HEK293 (cell line): ENCODE data around the gene KRTAP2-2.
"Not testable (repeated sequence)": the region's sequence is repeated elsewhere in the genome, so short reads cannot be mapped to it uniquely, and the experiment has no call there.

Source experiments
- CTCF ChIA-PET: fragments of 350-600 bp; formaldehyde crosslinking; extraction: SDS; loops from one replicate; lab custom pipeline; 2021; ENCODE audit warnings: antibody characterized with exemption; lab: Yijun Ruan, JAX
- POLR2A ChIA-PET: fragments of 300-600 bp; formaldehyde crosslinking; extraction: SDS; loops from one replicate; lab custom pipeline; 2020; ENCODE audit warnings: antibody characterized with exemption, inconsistent platforms; lab: Yijun Ruan, JAX
- H3K27ac ChIP-seq: fragments of 200-500 bp; sonication (Bioruptor generic); 2 replicates; pipeline ENCODE4 v1.5.1; 2014; ENCODE audit warnings: low read depth, low read length, control low read depth, inconsistent platforms; ENCODE audit errors: extremely low read depth
- H3K36me3 ChIP-seq, 2 experiments: fragments of 200-500 bp in 1 of 2; sonication (Bioruptor generic) in 1 of 2; 1 replicate in 1 of 2; 2 replicates in 1 of 2; pipeline ENCODE4 v1.5.1; 2014 to 2017; ENCODE audit warnings: inconsistent platforms in 2 of 2, low read length in 2 of 2; ENCODE audit not compliant: control insufficient read depth in 2 of 2, insufficient read depth in 1 of 2
- H3K4me1 ChIP-seq: fragments of 200-500 bp; sonication (Bioruptor generic); 2 replicates; pipeline ENCODE4 v1.5.1; 2014; ENCODE audit warnings: mild to moderate bottlenecking, low read length, inconsistent platforms; ENCODE audit not compliant: control insufficient read depth, insufficient read depth
- H3K4me3 ChIP-seq: 2 replicates; pipeline ENCODE4 v1.5.1; 2011; ENCODE audit warnings: low read depth, mild to moderate bottlenecking, control low read depth, low read length, moderate library complexity
- H3K9me3 ChIP-seq: fragments of 200-500 bp; sonication (Bioruptor generic); 2 replicates; pipeline ENCODE4 v1.5.1; 2014; ENCODE audit warnings: low read depth, low read length, inconsistent platforms; ENCODE audit not compliant: control insufficient read depth, insufficient read depth
- EGR2 ChIP-seq: fragments of 450-650 bp; formaldehyde crosslinking; IDR thresholded peaks from 2 replicates; pipeline ENCODE4 v1.5.1; 2016; ENCODE audit warnings: low read depth, missing biosample characterization, missing genetic modification characterization
- ELK4 ChIP-seq: IDR thresholded peaks from 2 replicates; pipeline ENCODE4 v1.6.1; 2011; ENCODE audit warnings: mild to moderate bottlenecking, low read depth, low read length, borderline replicate concordance
- FEZF1 ChIP-seq: fragments of 450-650 bp; formaldehyde crosslinking; IDR thresholded peaks from 2 replicates; pipeline ENCODE4 v1.5.1; 2016; ENCODE audit warnings: missing biosample characterization, missing genetic modification characterization
- PBX3 ChIP-seq: sonication (generic); formaldehyde crosslinking; IDR thresholded peaks from 2 replicates; pipeline ENCODE4 v1.8.1; 2022; ENCODE audit warnings: mild to moderate bottlenecking, moderate library complexity, missing genetic modification reagents
- PRDM6 ChIP-seq: fragments of 450-650 bp; formaldehyde crosslinking; IDR thresholded peaks from 2 replicates; pipeline ENCODE4 v1.5.1; 2017; ENCODE audit warnings: missing biosample characterization, missing genetic modification characterization
- SALL2 ChIP-seq: fragments of 450-650 bp; formaldehyde crosslinking; IDR thresholded peaks from 2 replicates; pipeline ENCODE4 v1.5.0; 2017; ENCODE audit warnings: missing biosample characterization, mild to moderate bottlenecking, missing genetic modification characterization, borderline replicate concordance
- YY2 ChIP-seq: fragments of 450-650 bp; formaldehyde crosslinking; IDR thresholded peaks from 2 replicates; pipeline ENCODE4 v1.5.1; 2016; ENCODE audit warnings: missing biosample characterization, missing genetic modification characterization
- ZBTB7A ChIP-seq: fragments of 450-650 bp; formaldehyde crosslinking; IDR thresholded peaks from 2 replicates; pipeline ENCODE4 v1.5.1; 2016; ENCODE audit warnings: low read depth, missing biosample characterization, missing genetic modification characterization
- ZIC2 ChIP-seq: fragments of 450-650 bp; formaldehyde crosslinking; IDR thresholded peaks from 2 replicates; pipeline ENCODE4 v1.5.1; 2016; ENCODE audit warnings: missing biosample characterization, missing genetic modification characterization
- ZNF121 ChIP-seq: fragments of 450-650 bp; formaldehyde crosslinking; IDR thresholded peaks from 2 replicates; pipeline ENCODE4 v1.5.1; 2016; ENCODE audit warnings: missing biosample characterization, missing genetic modification characterization
- ZNF138 ChIP-seq: fragments of 450-650 bp; formaldehyde crosslinking; IDR thresholded peaks from 2 replicates; pipeline ENCODE4 v1.5.1; 2016; ENCODE audit warnings: missing biosample characterization, missing genetic modification characterization, borderline replicate concordance
- ZNF19 ChIP-seq: fragments of 450-650 bp; formaldehyde crosslinking; IDR thresholded peaks from 2 replicates; pipeline ENCODE4; 2016; ENCODE audit warnings: missing biosample characterization, missing genetic modification characterization, low read depth
- ZNF202 ChIP-seq: fragments of 450-650 bp; formaldehyde crosslinking; IDR thresholded peaks from 2 replicates; pipeline ENCODE4 v1.5.1; 2016; ENCODE audit warnings: missing biosample characterization, missing genetic modification characterization, borderline replicate concordance
- ZNF211 ChIP-seq: fragments of 450-650 bp; formaldehyde crosslinking; IDR thresholded peaks from 2 replicates; pipeline ENCODE4 v1.5.1; 2016; ENCODE audit warnings: low read depth, missing biosample characterization, missing genetic modification characterization
- ZNF426 ChIP-seq: fragments of 450-650 bp; formaldehyde crosslinking; IDR thresholded peaks from 2 replicates; pipeline ENCODE4 v1.5.1; 2017; ENCODE audit warnings: missing biosample characterization, missing genetic modification characterization, mild to moderate bottlenecking, inconsistent platforms, moderate library complexity
- ZNF473 ChIP-seq: fragments of 450-650 bp; formaldehyde crosslinking; IDR thresholded peaks from 2 replicates; pipeline ENCODE4 v1.5.1; 2017; ENCODE audit warnings: missing biosample characterization, missing genetic modification characterization
- ZNF488 ChIP-seq: fragments of 450-650 bp; formaldehyde crosslinking; IDR thresholded peaks from 2 replicates; pipeline ENCODE4 v1.5.1; 2016; ENCODE audit warnings: missing biosample characterization, missing genetic modification characterization
- ZNF549 ChIP-seq: fragments of 450-650 bp; IDR thresholded peaks from 2 replicates; pipeline ENCODE4 v1.5.1; 2018; ENCODE audit warnings: missing biosample characterization, missing genetic modification characterization, mild to moderate bottlenecking, inconsistent platforms, moderate library complexity
- ZNF610 ChIP-seq: fragments of 450-650 bp; formaldehyde crosslinking; IDR thresholded peaks from 2 replicates; pipeline ENCODE4 v1.5.1; 2016; ENCODE audit warnings: missing biosample characterization, missing genetic modification characterization, borderline replicate concordance
- ZNF624 ChIP-seq: fragments of 450-650 bp; formaldehyde crosslinking; IDR thresholded peaks from 2 replicates; pipeline ENCODE4 v1.5.1; 2017; ENCODE audit warnings: missing biosample characterization, missing genetic modification characterization

Gene KRTAP2-2

GRCh38 chr17:41065829-41066624, 11.0 kb upstream of the KRTAP2-2 start, which contains the start of gene KRTAP2-4:
KRTAP2-4 (minus strand) TSS chr17:41065879; CDS start chr17:41065845, 34 bp downstream.
- Histone ChIP-seq H3K36me3 (no peaks in the 10 kb centered on the region), H3K4me3 (no peak within 1 kb of the TSS), H3K4me1 (no peaks in the 10 kb centered on the region), H3K27ac (no peak within 1 kb of the TSS)
- TF ChIP-seq ZNF138 (tag by site-specific recombination) = no peak
- TF ChIP-seq ZNF211 (tag by site-specific recombination) = no peak
- no peak for TF ChIP-seq ZNF202 (tag by site-specific recombination)
- TF ChIP-seq FEZF1 (tag by site-specific recombination) = no peak
- no peak for TF ChIP-seq ZBTB7A
- no peak for TF ChIP-seq ZNF624 (tag by site-specific recombination)
- no peak for TF ChIP-seq ZNF549 (tag by site-specific recombination)
- TF ChIP-seq SALL2 (tag by site-specific recombination) = no peak
- no peak for TF ChIP-seq PRDM6 (tag by site-specific recombination)
- no peak for TF ChIP-seq EGR2 (tag by site-specific recombination)
- TF ChIP-seq YY2 (tag by site-specific recombination) = no peak
- no peak for TF ChIP-seq ZNF426 (tag by site-specific recombination)
- TF ChIP-seq ZNF488 (tag by site-specific recombination) = no peak
- no peak for TF ChIP-seq PBX3 (CRISPR knock-in tag)
- no peak for TF ChIP-seq ZNF473
- TF ChIP-seq ZNF19 (tag by site-specific recombination) = no peak
- no peak for TF ChIP-seq ZNF610 (tag by site-specific recombination)
- no peak for TF ChIP-seq ZNF121 (tag by site-specific recombination)
- TF ChIP-seq ELK4 = no peak
- TF ChIP-seq, all 188 proteins: peak for 0
- CTCF ChIA-PET = no interaction called here
- H3K9me3 ChIP-seq = no peaks in the 10 kb centered on the region
- POLR2A ChIA-PET = no interaction called here

- peak; percentile 55 for TF ChIP-seq ZIC2
- CTCF ChIA-PET = interaction anchor here (1.5 kb wide), 1 partner anchor 601 kb away, joined by 4 read pairs; no protein-coding TSS in a partner anchor
These were observed 10.1 kb upstream of the KRTAP2-2 start for GRCh38 chr17:41065016-41065689.

More at GRCh38 chr17:41065016-41065689, 10.1 kb upstream of the KRTAP2-2 start:
- H3K27ac ChIP-seq, H3K36me3 ChIP-seq, H3K4me1 ChIP-seq, H3K9me3 ChIP-seq, H3K4me3 ChIP-seq, POLR2A ChIA-PET: not testable (repeated sequence)
